Epidermal melanocyte (primary cell): ENCODE results near the gene LMTK2.
A peak's percentile ranks its signal among the peaks of the same experiment; 100 is the strongest.

Source experiments
- DNase-seq: peaks from one replicate; pipeline ENCODE4 v3.0.0; 2011; ENCODE audit warnings: low spot score; ENCODE audit not compliant: insufficient read length

LMTK2 gene

GRCh38 chr7:98106647-98107312 is at the start of gene LMTK2:
Gene LMTK2 (plus strand): TSS chr7:98106862. CDS start chr7:98107178, 316 bp downstream.
- peak; percentile 80 for DNase-seq

DNA sequence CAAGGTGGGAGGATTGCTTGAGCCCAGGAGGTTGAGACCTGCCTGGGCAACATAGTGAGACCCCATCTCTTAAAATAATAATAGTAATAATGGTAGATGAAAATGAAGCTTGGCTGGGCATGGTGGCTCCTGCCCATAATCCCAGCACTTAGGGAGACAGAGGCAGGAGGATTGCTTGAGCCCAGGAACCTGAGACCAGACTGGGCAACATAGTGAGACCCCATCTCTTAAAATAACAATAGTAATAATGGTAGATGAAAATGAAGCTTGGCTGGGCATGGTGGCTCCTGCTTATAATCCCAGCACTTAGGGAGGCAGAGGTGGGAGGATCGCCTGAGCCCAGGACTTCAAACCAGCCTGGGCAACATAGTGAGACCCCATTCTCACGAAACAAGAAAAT is 49.5 kb upstream of the LMTK2 start:
- no peak for DNase-seq

DNA sequence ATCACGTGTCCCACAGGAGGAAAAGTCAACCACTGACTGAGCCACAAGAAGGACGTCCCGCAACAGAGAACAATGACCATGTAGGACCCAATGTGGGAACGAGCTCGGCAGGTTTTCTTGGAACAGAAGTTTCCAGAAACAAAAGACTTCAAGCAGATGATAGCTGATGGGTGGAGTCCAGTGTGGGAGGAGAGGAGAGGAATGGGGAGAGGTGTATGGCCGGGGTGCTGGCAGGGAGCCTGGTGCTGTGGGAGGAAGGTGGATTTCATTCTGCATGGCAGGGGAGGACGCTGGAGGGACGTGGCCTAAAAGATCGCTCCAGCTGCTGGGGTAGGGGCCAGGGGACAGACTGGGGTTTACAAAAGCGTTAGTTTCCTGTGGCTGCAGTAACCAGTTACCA is 48.5 kb upstream of the LMTK2 start:
- DNase-seq = no peak

GRCh38 chr7:98064233-98064632 is 42.4 kb upstream of the LMTK2 start:
- DNase-seq = no peak

- DNase-seq = no peak
Measured at GRCh38 chr7:98066208-98066607, 40.5 kb upstream of the LMTK2 start.

GRCh38 chr7:98066934-98067507 is 39.6 kb upstream of the LMTK2 start:
- no peak for DNase-seq

DNA sequence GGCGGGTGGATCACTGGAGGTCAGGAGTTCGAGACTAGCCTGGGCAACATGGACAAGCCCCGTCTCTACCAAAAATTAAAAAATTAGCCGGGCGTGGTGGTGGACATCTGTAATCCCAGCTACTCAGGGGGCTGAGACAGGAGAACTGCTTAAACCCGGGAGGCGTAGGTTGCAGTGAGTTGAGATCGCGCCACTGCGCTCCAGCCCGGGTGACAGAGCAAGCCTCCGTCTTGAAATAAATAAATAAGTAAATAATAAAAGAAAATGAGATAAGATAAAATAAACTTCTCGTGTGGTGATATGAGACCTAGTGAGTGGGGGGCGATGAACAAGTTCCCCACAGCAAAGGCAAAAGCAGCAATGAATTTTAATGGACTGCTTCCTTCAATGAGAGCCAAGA is 33.6 kb upstream of the LMTK2 start:
- DNase-seq = no peak

DNA sequence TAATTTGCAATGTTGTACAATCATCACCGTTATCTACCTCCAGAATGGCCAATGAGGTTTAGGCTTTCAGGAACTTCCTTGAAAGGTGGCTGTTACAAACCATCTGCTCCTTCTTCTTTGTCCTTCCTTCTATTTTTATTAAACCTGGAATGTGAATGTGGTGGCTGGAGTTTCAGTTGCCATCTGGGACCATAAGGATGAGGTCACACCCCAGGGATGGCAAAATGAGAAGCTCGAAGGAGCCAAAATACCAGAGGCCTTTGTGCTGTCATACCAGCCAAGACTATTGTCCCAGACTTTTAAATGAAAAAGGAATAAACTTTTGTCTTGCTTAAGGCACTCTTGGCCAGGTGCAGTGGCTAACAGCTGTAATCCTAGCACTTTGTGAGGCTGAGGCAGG is 30.9 kb upstream of the LMTK2 start:
- DNase-seq = no peak

- no peak for DNase-seq
Measured at GRCh38 chr7:98077762-98078161, 28.9 kb upstream of the LMTK2 start.

DNA sequence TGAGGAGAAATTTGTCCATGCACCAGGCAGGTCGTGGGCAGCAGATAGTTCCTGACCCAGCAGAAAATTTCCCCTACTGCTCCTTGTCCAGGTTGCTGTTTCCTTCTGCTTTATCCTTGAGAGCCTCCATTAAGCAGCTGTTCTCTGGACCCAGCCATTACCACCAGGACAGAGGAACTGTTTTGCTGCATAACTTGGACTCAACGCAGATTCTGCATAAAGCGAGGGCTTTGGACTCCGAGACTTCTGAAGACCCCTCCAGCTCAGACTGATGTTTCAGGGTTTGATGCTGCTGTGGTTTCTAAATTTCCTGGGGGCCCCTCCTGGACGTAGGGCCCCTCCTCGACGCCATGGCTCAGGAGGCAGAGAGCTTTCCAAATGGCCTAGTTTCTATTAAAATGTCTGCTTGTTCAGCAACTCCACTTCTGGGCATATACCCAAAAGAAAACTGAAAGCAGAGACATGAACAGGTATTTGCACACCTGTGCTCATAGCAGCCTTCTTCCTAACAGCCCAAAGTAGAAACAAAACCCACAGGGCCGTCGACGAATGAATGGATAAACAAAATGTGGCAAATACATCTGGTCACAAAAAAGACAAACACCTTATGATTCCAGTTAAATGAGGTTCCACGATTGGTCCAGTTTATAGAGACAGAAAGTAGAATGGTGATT is 28.3 kb upstream of the LMTK2 start:
- no peak for DNase-seq

DNA sequence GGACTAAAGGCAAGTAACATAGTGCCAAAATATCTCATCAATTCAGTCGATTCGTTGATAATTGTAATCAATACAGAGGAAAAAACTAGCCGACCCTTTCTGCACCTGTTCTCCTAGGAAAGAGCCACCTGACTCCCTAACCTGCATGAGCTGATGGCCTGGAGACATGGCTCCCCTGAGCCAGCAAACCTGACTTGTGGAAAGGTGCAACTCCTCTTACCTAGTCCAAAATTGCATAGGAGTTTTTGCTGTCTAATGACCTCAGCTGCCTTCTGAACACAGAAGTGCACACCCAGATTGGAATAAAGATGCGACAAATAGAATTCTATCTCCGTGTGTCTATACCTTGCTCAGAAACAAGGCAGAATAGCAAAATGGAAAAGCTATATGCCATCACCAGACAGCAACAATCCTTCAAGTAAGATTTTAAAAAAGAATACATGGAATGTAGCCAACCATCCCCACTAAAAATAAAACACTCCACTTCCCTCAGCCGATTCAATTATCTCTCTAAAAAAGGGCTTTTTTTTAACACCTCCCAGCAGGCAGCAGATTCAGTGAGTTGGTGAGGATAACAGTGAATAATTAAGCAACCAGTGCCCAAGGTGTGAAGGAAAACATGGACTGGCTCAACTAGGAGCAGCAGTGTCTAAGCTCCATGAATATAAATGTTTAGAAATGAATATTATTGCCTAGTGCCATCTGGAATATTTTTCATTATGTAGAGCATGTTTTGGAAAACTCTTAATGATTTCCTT is 26.6 kb upstream of the LMTK2 start:
- no peak for DNase-seq

GRCh38 chr7:98081319-98081718 is 25.3 kb upstream of the LMTK2 start:
- DNase-seq = no peak

DNA sequence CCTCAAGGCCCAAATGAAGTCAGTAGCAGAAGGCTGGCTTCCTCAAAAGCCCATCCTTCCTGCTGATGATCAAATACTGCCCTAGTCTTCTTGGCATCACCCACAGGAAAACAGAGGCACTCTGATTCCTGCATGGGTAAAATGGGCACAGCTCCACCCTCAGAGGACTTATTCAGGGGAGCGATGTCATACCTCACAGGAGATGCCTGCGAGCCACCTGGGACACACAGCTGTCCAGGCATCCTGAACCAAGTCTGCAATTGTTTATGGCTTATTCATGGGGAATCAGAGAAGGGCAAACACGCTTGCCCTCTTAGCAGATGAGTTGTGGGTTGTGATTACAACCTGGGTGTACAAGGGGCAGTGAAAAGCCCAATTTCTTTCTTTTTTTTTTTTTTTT is 22.0 kb upstream of the LMTK2 start:
- DNase-seq = no peak

DNA sequence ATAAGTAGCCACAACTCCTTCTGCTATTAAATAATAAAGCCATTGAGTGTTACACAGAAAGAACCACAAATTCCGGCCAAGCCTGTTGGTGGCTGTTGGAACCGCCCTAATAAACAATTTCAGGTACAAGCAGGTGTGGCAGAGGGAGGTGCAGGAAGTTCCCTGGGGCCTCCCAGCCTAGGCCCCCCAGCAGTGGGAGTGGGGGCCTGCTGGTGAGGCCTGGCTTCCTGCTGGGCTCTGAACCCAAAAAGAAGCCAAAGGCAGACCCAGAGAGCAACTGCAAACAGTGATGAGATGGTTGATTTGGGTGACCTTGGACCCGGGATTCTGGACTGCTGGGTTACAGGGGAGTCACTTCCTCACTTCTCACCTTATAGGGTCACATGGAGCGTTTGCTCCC is 21.0 kb upstream of the LMTK2 start:
- no peak for DNase-seq

DNA sequence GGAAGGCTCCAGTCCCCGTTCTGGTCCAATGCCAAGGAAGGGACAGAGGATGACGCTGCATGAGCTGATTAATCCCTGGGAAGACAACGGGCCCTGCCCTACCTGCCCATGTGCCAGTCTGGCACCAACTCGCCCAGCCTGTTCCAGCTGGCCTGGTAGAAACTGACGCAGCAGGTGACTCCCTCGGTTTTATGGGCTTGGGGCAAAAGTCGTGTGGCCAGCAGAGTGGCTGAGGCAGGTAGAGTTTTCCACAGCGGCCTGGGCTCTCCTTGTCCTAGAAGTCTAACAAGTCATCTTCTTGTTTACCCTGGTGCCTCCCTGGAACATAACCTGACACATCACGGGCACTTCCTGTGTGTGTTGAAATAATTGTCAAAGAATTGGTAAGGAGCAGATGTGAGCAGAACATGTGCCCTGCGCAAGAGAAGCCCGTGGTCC is 20.4 kb upstream of the LMTK2 start:
- DNase-seq = no peak

DNA sequence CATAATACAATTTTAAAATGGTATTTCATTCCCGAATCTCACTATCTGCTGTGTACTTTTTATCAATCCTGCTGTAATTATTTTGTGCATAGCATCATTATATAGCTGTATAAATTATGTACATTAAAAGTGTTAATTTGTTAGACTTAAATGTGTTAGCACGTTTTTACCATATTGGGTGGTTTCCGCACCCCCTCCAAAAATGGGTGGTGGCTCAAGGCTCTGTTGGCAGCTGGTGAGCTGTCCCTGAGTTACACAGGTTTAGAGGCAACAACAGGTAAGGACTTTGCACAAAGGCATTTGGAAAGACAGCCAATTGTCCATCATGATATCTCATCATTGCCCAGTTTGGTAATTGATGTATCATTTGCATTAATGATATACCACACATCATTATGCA is 18.6 kb upstream of the LMTK2 start:
- DNase-seq = no peak

DNA sequence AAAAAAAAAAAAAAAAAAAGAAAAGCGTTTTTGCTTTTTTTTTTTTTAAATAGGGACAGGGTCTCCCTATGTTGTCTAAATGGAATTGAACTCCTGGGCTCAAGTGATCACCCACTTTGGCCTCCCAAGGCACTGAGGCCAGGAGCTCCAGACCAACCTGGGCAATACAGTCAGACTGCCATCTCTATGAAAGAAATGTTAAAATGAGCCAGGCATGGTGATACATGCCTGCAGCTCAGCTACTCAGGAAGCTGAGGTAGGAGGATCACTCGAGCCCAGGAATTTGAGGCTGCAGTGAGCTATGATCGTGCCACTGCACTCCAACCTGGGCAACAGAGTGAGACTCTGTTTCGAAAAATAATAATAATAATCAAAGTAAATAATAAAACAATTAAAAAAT is 16.5 kb upstream of the LMTK2 start:
- no peak for DNase-seq

GRCh38 chr7:98091061-98091460 is 15.6 kb upstream of the LMTK2 start:
- no peak for DNase-seq

GRCh38 chr7:98091523-98091922 is 15.1 kb upstream of the LMTK2 start:
- DNase-seq = no peak

- no peak for DNase-seq
Measured at GRCh38 chr7:98097042-98097645, 9.5 kb upstream of the LMTK2 start.

GRCh38 chr7:98100088-98100487 is 6.6 kb upstream of the LMTK2 start:
- no peak for DNase-seq

GRCh38 chr7:98102170-98102569 is 4.5 kb upstream of the LMTK2 start:
- no peak for DNase-seq
